NCI-H2029 treated with DMSO at 0.1 percent for 48 hours (cell line): ENCODE results near the gene MOSMO.
A peak's percentile ranks its signal among the peaks of the same experiment; 100 is the strongest.
"Not testable (repeated sequence)": the region's sequence is repeated elsewhere in the genome, so short reads cannot be mapped to it uniquely, and the experiment has no call there.

Experiments used
- DNase-seq: peaks from one replicate; lab custom pipeline; 2025; lab: John Stamatoyannopoulos, UW

MOSMO gene

GRCh38 chr16:22007509-22008214 is at the start of gene MOSMO:
TSS of gene MOSMO (plus strand) at chr16:22008111. CDS start at chr16:22008302, 191 bp downstream.
- peak; percentile 18 for DNase-seq

GRCh38 chr16:21959050-21959449 is 48.9 kb upstream of the MOSMO start:
- DNase-seq, result no peak

- DNase-seq, result no peak
Measured at GRCh38 chr16:21962475-21962874, 45.4 kb upstream of the MOSMO start.

- DNase-seq, result no peak
Measured at GRCh38 chr16:21963887-21964286, 44.0 kb upstream of the MOSMO start.

- DNase-seq, result no peak
Measured at GRCh38 chr16:21964353-21964752, 43.6 kb upstream of the MOSMO start.

GRCh38 chr16:21971856-21972255 is 36.1 kb upstream of the MOSMO start:
- no peak for DNase-seq

- no peak for DNase-seq
Measured at GRCh38 chr16:21973945-21974344, 34.0 kb upstream of the MOSMO start.

- no peak for DNase-seq
Measured at GRCh38 chr16:21980032-21980431, 27.9 kb upstream of the MOSMO start.

GRCh38 chr16:21982108-21982507 is 25.8 kb upstream of the MOSMO start:
- no peak for DNase-seq

GRCh38 chr16:21984062-21984461 is 23.8 kb upstream of the MOSMO start:
- no peak for DNase-seq

GRCh38 chr16:21985524-21985923 is 22.4 kb upstream of the MOSMO start:
- no peak for DNase-seq

- DNase-seq, result no peak
Measured at GRCh38 chr16:21986692-21987246, 21.1 kb upstream of the MOSMO start.

- no peak for DNase-seq
Measured at GRCh38 chr16:21987498-21987897, 20.4 kb upstream of the MOSMO start.

GRCh38 chr16:21989133-21989532 is 18.8 kb upstream of the MOSMO start:
- DNase-seq, result no peak

GRCh38 chr16:21989751-21990150 is 18.2 kb upstream of the MOSMO start:
- no peak for DNase-seq

GRCh38 chr16:21990381-21990944 is 17.4 kb upstream of the MOSMO start:
- DNase-seq, result no peak

- DNase-seq, result no peak
Measured at GRCh38 chr16:21991621-21992020, 16.3 kb upstream of the MOSMO start.

GRCh38 chr16:21994856-21995465 is 12.9 kb upstream of the MOSMO start:
- DNase-seq, result no peak

GRCh38 chr16:21996923-21997696 is 10.8 kb upstream of the MOSMO start:
- no peak for DNase-seq

GRCh38 chr16:21997697-21998480 is 10.0 kb upstream of the MOSMO start:
- no peak for DNase-seq

GRCh38 chr16:22001591-22001990 is 6.3 kb upstream of the MOSMO start:
- DNase-seq, result no peak

- not testable (repeated sequence) for DNase-seq
Measured at GRCh38 chr16:22002047-22002446, 5.9 kb upstream of the MOSMO start.
